NT2/D1 (cell line): ENCODE measurements around the gene PRPF38A.

Experiments
- SUZ12 ChIP-seq: IDR thresholded peaks from 2 replicates; pipeline ENCODE4 v1.6.1; 2011; ENCODE audit not compliant: insufficient read length, insufficient read depth; ENCODE audit errors: extremely low read depth
- YY1 ChIP-seq: IDR thresholded peaks from 2 replicates; pipeline ENCODE4 v1.6.1; 2011; ENCODE audit not compliant: insufficient read length, insufficient read depth
- ZNF274 ChIP-seq: IDR thresholded peaks from 2 replicates; pipeline ENCODE4 v1.6.1; 2011; ENCODE audit warnings: mild to moderate bottlenecking, low read depth, low read length

GRCh38 chr1:52439976-52440375, 35.6 kb downstream of the PRPF38A start:
- no peak for TF ChIP-seq ZNF274
- TF ChIP-seq YY1: no peak
- TF ChIP-seq SUZ12: no peak
